GM19324 (cell line): ENCODE data around the gene NECAP2.
"Not testable (repeated sequence)": the region's sequence is repeated elsewhere in the genome, so short reads cannot be mapped to it uniquely, and the experiment has no call there.

ENCODE experiments used
- ATAC-seq: cut with Tn5 transposase; IDR thresholded peaks from one replicate; pipeline ENCODE4 v1.9.1; 2021; ENCODE audit warnings: mild to moderate bottlenecking, moderate library complexity; ENCODE audit not compliant: unreplicated experiment, low FRiP score

Gene NECAP2

GRCh38 chr1:16492937-16493336, 52.4 kb downstream of the NECAP2 start:
- ATAC-seq, result not testable (repeated sequence)

- ATAC-seq, result not testable (repeated sequence)
These were observed 53.2 kb downstream of the NECAP2 start for GRCh38 chr1:16493731-16494130.

GRCh38 chr1:16497474-16497904, 57.0 kb downstream of the NECAP2 start:
- ATAC-seq, result not testable (repeated sequence)

GRCh38 chr1:16498047-16498446, 57.5 kb downstream of the NECAP2 start:
- not testable (repeated sequence) for ATAC-seq

GRCh38 chr1:16498573-16499413, 58.3 kb downstream of the NECAP2 start:
- peak; percentile 85 for ATAC-seq

GRCh38 chr1:16500466-16500865, 59.9 kb downstream of the NECAP2 start:
- not testable (repeated sequence) for ATAC-seq

- ATAC-seq, result not testable (repeated sequence)
These were observed 60.5 kb downstream of the NECAP2 start for GRCh38 chr1:16500975-16501374.

GRCh38 chr1:16501446-16501845, 60.9 kb downstream of the NECAP2 start:
- not testable (repeated sequence) for ATAC-seq

- ATAC-seq, result no peak
These were observed 63.0 kb downstream of the NECAP2 start for GRCh38 chr1:16503494-16503893.

- not testable (repeated sequence) for ATAC-seq
These were observed 65.3 kb downstream of the NECAP2 start for GRCh38 chr1:16505870-16506269.

GRCh38 chr1:16506364-16507136, 66.0 kb downstream of the NECAP2 start:
- ATAC-seq, result not testable (repeated sequence)

- ATAC-seq, result not testable (repeated sequence)
These were observed 68.4 kb downstream of the NECAP2 start for GRCh38 chr1:16508861-16509445.
